GM19438 (cell line): ENCODE results near the gene TMOD2.

Experiments
- ATAC-seq: cut with Tn5 transposase; IDR thresholded peaks from one replicate; pipeline ENCODE4 v1.9.1; 2021; ENCODE audit warnings: low read depth; ENCODE audit not compliant: unreplicated experiment

The TMOD2 gene

DNA sequence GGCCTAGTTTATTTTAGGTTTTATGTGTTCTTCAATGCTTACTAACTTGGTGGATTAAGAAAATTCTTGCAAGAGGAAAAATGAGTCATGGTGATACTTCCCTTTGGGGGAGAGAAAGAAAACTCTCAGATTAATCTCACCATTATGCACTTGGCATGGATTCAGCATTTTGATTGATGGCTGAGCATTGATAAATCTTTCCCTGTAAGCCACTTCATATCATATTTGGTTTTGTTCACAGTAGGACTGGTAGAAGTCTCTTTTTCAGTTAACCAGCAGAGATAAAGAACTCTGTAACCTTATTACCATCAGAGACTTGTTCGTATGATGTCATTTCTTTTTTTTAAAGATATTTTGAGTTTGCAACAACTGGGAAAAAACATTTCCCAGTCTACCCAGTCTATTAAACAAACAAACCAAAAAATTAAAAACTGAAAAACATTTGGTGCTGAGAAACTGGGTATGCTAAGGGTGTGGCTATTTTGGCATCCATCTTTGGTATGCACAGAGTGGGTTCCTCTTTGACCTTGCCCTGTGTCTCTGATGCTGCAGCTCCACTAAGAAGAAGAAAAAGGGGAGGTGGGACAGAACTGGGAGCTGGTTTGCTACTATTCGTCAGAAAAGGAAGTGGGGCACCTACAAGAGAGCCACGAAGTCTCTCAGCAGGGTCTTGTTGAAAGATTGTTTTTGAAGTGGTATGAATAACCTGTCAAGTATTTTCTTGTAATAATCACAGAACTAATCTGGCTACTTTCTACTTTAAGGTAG lies 95.2 kb downstream of the TMOD2 start:
- no peak for ATAC-seq

DNA sequence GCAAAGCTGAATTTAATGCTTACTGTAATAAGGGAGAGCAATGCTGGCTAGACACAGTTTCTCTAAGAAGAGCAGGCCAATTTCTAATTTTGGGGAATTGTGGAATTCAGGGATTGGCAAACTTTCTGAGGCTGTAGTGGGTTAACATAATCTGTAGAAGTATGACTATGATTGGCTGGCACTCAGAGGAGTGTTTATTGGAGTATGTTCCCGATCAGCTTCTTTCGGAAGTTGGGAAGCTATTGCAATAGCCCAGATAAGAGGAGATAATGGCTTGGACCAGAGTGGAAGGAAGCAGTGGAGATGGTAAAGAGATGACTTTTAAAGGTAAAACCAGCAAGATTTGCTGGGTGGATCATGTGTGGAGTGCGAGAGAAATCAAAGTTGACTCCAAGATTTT lies 97.4 kb downstream of the TMOD2 start:
- no peak for ATAC-seq

DNA sequence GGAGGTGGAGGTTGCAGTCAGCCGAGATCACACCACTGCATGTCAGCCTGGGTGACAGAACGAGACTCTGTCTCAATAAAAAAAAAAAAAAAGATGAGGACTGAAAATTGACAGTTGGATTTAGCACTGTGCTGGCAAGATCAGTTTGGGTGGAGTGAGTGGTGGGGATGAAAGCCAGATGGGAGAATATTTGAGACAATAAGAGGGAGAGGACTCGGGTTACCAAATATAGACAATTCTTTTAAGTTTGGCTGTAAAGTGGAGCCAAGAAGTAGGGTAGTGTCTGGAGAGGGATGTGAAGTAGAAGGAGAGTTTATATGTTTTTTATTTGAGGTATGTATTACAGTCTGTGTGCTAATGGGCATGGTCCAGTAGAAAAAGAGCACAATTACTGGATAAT lies 98.5 kb downstream of the TMOD2 start:
- no peak for ATAC-seq

DNA sequence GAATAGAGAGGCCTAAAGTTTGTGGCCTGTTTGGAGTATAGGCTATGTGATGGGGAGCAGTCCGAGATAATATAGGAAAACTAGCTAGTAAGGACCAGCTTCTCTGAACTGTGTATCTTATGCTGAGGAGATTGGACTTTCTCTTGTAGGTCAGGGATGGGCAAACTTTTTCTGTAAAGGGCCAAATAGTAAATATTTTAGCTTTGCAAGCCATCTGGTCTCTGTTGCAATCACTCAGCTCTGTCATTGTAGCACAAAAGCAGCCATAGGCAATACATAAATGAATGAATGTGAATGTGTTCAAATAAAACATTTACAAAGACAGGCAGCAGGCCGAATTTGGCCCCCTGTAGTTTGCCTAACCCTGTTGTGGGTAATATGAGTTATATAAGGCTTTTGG lies 102.6 kb downstream of the TMOD2 start:
- ATAC-seq, result no peak

DNA sequence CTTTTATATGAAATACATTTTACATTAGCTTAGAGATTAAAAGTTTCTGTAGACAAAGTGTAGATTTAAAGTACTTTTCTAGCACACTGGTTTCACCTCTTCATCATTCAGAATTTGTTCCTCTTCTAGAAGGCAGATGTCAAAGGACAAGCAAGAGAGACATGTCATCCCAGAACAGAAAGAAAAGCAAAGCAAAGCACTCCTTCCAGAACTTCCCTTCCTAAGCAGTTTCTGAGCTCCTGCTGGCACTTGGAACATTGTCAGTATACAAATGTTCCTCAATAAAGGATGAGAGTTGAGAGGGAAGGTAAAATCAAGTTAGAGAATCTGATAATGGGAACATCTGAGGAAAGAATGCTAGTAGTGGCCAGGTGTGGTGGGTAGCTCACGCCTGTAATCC lies 104.2 kb downstream of the TMOD2 start:
- ATAC-seq, result no peak

DNA sequence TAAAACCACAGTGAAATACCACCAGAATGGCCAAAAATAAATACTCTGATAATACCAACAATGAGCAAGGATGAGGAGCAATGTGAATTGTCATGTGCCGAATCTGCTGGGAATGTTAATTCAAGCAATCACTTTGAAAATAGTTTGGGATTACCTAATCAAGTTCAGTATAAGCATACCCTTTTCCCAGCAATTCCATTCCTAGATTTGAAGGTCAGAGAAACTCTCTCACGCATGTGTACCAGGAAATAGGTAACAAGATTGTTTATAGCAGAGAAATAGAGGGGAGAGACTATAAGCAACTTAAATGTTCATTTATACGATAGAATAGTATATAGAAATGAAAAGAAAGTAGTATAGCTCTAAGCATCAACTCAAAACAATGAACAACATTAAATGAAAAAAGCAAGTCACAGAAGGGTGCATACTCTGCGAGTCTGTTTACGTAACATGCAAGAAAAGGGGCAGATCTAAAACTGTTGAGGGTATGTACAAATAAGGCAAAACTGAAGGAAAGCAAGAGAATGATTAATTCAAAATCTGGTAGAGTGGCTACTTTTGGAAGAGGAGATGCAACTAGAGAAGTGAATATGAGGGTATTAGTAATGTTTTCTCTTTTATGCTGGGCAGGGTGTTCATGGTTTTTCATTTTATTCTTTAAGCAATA lies 105.5 kb downstream of the TMOD2 start:
- no peak for ATAC-seq

DNA sequence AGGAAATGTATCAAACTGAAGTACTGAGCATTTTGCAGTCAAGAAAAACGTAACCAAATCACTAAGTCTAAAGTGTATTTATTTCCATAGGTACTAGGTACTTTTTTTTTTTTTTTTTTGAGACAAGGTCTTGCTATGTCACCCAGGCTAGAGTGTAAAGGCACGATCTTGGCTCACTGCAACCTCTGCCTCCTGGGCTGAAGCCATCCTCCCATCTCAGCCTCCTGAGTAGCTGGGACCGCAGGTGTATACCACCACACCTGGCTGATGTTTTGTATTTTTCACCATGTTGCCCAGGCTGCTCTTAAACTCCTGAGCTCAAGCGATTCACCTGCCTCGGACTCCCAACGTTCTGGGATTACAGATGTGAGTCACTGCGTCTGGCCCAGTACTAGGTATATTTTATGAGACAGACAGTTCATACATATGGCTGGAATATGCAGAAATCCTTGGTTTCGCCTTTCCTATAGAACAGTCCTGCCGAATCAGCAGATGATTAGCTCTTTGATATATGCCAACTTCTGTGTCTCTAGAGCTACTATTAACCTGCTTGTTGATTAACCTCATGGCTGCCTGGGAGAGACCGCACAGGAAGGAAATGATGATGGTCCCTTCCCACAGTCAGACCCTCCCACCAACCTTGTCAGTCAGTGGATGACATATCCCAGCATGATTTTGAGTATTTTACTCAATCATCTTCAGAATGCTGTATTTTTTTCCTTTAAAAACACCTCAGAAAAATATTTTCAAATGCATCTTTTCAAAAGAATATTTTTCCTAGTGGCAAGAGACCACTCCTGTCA lies 110.4 kb downstream of the TMOD2 start:
- peak; percentile 64 for ATAC-seq

DNA sequence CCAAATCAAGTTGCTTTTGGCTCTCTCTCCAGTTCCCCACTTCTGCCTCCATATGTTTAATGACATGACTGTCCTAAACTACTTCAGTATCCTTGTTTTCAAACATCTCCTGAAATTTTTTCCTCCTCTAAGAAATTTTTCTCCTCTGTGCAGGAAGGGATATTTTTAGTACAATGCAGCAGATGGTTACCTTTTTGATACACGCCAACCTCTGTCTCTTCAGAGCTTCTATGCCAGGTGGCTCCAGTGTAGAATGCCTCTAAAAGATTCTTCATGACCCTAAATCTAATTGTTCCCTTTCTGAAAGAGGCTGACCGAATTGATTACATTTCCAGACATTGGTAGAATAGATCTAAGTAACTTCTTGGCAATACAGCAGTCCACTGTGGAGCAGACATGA lies 111.7 kb downstream of the TMOD2 start:
- ATAC-seq, result no peak

DNA sequence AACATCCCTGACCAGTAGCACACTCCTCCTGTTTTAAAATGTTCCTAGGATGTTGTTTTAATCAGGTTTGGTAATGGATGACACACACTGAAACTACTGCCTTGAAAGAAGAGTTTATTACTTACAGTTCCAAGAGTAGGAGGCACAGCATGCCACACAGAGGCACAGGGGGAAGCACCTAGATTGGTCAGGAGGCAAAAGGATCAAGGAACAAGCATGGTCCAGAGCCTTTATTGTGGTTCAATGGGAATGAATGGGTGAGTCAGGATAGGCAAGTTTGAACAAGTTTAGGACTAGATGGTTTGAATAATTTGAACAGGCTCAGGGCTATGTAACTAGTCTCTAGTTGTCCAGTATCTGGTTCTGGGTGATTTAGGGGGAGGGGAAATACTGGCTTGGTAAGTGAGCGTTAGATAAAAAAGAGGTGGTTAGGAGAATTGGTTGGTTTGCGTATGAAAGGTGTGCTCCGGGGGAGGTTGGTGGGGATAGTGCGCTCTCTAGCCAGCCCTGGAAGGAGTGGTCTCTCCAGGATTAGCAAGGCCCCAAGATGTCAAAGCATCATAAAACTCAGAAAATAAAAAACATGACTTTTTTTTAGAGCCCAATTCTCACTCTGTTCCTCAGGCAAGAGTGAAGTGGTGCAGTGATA lies 113.1 kb downstream of the TMOD2 start:
- ATAC-seq, result no peak

DNA sequence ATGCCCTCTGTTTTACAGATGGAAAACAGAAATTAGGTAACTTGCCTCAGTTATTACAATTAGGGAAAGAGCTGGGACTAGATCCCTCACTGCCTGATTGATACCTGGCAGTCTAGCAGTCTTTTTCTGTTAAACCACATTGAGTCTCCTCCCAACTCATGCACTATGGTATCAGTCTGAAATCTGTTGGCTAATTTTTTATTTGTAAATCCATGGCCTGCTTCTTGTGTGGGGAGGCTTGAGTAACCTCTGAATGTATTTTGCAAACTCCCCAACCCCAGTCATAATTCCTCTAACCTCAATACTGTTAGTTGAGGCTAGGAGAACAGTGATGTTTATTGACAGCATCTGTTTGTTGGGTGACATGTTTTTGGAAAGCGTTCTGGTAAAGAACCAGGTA lies 113.9 kb downstream of the TMOD2 start:
- ATAC-seq, result no peak
